HuH-7 (cell line): ENCODE results near the gene ENPP5.

ENCODE experiments used
- DNase-seq: peaks from one replicate; pipeline ENCODE4 v3.0.0; 2011; ENCODE audit warnings: low spot score

Gene ENPP5, protein sequence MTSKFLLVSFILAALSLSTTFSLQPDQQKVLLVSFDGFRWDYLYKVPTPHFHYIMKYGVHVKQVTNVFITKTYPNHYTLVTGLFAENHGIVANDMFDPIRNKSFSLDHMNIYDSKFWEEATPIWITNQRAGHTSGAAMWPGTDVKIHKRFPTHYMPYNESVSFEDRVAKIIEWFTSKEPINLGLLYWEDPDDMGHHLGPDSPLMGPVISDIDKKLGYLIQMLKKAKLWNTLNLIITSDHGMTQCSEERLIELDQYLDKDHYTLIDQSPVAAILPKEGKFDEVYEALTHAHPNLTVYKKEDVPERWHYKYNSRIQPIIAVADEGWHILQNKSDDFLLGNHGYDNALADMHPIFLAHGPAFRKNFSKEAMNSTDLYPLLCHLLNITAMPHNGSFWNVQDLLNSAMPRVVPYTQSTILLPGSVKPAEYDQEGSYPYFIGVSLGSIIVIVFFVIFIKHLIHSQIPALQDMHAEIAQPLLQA

DNA sequence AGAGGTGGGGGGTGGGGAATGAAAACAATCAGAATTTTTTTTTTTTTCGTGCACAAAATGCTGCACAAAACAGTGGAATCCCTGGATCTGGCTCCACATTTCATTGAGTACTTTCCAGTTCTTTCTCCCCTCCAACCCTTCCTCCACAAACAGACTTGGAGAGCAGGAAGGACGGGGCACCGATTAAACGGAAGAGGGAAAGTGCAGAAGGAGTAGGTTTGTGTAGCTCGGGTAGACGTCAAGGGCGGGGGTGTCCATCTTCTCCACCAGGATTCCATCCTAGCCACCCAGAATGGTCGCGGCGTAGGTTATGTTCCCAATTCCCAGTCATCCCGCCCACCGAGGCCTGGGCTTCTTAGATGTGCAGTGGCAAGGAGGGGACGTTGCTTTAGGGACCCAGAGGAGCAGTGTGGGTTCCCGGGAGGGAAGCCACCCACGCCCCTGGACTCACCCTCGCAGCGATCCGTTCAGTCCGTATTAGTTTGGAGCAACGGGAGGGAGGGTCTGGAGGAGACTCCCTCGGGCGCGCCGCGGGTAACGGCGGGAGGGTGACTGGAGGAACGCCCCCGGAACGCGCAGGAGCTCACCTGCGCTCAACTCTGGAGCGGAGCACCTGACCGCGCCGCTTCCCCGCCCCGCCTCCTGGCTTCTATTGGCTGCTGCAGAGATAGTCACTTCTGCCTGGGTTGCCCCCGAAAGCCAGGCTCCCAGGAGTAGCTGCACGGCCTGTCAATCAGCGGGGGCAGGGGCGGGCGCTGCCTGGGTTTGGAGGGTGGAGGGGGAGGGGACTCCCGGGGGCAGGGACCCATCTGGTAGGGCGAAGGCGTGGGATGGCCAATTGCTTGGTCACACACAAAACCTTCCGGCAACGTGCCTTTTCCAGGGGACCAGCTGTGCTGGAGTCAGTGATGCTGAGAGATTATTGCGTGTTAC lies at the start of gene ENPP5:
Gene ENPP5, minus strand, starts transcription at position 624 of the 933 bp plus-strand sequence. CDS start 2,718 bp downstream, outside the sequence.
- DNase-seq = peak; percentile 78

DNA sequence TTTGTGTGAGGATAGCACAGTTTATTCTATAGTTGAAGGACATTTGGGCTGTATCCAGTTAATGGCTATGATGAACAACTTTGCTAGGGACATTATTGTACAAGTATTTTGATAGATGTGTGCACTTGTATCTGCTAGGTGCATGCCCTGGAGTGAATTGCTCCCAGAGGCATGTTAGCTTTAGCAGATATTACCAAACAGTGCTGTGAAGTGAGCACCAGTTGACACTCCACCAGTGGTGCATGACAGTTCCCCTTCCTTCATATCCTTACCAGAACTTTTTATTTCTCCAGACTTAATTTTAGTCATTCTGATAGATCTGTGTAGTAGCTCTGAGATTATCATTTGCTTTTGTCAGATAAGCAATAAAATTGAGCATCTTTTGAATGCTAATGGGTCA lies 48.9 kb upstream of the ENPP5 start:
- DNase-seq = no peak

DNA sequence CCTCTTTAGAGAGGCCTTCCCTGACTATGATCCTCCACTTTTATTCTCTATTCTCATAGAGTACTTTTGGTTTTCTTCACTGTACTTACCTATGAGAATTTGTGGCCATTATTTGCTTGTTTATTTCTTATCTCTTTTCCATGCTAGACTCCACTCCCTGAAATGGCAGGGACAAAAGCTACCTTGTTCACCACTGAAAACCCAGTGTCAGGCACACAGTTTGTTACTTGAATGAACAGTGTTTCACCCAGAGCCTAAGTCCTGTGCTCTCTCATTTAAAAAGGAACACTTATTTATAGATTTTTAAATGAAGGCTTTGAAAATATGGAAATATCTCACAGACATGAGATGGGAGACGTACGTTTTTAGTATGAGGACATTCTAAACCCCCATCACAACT lies 47.7 kb upstream of the ENPP5 start:
- DNase-seq = no peak

DNA sequence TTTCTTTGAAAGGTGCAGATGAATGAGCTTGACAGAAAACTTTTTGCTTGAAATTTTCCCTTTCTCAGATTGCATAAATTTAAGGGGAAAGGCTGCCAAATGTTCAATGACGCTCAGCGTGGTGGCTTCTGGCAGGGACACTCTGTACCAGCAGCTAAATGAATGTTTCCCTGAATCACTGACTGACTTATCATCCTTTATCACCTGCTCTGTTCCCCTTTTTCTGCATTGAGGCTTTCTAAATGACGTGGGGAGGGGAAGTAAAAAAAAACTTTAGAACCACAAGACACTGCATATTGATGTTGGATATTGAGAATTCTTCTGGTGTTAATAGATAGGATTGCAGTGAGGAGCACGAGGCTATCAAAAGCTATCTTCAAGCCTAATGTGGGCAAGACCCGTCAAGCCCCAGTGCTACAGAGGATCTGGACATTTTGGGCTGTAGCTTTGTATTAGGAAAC lies 46.9 kb upstream of the ENPP5 start:
- DNase-seq = no peak

DNA sequence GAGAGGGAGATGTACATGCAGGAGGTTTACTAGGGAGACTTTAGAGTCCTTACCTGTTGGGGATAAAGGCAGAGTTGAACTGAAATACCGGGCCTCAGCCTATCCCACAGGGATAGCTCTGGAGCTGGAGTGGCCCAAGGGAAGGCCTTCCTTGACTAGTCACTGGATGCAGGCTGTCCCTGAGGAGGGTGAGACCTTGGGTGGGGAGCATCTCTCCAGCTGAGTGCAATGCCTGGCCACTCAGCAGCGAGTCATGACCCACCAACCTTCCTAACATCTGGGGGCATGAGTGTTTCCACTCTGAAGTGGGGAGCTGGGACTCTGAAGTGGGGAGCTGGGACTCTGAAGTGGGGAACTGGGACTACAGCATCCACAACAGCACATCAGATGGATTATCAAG lies 46.1 kb upstream of the ENPP5 start:
- no peak for DNase-seq

DNA sequence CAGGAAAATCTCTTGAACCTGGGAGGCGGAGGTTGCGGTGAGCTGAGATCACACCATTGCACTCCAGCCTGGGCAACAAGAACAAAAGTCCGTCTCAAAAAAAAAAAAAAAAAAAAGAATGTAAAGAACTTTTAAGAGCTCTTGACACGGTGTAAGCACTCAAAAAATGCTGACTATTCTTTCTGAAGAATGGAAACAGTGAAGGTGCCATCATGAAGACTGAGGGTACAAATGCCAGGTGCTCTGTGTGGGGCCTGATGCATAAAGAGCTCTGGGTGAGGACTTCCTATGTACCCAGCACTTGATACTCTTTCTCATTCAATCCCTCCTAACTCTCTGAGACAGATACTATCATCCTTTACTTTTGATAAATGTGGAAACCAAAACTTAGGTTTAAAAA lies 45.0 kb upstream of the ENPP5 start:
- no peak for DNase-seq

DNA sequence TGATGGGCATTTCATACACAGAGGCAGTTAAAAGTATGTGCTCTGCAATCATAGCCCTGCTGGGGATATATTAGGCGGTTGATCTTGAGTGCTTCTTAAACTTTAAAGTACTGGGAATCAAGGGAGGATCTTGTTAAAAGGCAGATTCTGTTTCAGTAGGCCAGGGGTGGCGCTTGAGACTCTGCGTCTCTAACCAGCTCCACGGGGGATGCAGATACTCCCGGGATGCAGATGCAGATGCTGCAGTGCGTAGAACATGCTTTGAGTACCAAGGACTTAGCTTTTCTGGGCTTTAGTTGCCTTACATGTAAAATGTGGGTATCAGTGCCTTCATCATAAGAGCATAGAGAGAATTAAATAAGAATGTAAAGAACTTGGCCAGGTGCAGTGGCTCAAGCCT lies 44.4 kb upstream of the ENPP5 start:
- DNase-seq = no peak

DNA sequence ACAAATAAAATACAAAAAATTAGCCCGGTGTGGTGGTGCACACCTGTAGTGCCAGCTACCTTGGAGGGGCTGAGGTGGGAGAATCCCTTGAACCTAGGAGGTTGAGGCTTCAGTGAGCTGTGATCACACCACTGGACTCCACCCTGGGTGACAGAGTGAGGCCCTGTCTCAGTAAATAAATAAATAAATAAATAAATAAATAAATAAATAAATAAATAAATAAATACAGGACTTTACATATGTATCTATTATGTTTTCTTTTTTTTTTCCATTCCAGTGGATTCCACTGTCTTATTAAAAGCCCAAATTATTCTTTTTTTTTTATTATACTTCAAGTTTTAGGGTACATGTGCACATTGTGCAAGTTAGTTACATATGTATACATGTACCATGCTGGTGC lies 41.1 kb upstream of the ENPP5 start:
- DNase-seq = no peak

DNA sequence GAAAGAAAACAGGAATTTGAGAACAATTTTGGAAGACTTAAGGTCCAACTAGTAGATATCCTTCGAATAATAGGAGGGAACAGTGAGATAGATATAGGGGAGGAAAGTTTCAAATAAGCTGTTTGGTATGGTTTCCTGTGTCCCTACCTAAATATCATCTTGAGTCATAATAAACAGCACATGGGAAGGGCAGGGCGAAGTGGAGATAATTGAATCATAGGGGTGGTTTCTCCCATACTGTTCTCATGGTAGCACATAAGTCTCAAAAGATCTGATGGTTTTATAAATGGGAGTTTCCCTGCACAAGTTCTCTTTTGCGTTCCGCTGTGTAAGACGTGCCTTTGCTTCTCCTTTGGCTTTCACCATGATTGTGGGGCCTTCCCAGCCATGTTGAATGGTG lies 39.5 kb upstream of the ENPP5 start:
- DNase-seq = no peak

DNA sequence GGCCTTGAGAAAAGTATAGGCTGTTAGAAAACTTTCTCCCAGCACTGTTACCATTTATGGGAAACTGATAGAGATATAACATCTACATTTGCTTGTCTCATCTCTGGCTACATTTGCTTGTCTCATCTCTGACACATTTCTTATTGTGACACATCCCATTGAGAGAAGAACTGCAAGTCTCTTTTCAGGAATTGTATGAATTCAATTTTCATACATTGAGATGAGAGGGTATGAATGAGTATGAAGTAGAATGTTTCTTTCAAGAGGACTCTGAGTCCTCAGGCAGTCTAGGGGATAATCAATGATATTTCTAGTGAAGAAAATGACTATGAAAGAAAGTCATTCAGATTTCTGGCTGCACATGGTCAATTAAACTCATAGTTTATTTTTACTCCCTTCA lies 37.5 kb upstream of the ENPP5 start:
- DNase-seq = no peak

DNA sequence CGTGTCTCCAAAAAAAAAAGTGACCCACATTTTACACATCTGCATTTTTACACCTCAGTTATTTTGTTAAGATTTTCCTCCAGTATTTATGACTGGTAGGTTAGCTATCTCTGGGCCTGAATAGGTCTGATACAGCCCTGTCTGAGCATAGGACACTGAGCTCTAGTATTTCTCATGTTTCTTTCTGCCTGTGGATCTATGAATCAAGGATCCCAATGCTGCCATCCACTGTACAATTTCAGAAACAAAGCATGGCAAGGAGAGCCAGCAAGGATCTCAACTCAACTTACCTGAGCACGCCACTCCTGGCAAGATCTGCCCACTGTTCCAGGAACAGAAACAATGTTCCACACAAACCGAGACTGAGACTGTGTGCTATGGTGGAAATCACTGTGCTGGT lies 36.4 kb upstream of the ENPP5 start:
- DNase-seq = no peak

DNA sequence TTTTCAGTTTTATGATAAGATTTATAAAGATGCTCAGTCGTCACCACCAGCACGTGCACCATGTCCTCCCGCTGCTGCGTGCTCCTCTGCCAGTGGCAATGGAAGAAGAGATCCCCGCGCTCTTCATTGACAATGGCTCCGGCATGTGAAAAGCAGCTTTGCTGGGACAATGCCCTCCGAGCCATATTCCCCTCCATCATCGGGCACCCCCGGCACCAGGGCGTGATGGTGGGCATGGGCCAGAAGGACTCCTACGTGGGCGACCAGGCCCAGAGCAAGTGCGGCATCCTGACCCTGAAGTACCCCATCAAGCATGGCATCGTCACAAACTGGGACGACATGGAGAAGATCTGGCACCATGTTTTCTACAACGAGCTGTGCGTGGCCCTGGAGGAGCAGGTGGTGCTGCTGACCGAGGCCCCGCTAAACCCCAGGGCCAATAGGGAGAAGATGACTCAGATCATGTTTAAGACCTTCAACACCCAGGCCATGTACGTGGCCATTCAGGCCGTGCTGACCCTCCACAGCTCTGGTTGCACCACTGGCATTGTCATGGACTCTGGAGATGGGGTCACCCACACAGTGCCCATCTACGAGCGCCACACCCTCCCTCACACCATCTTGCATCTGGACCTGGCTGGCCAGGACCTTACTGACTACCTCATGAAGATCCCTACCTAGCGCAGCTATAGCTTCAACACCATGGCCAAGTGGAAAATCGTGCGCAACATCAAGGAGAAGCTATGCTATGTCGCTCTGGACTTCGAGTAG lies 34.3 kb upstream of the ENPP5 start:
- no peak for DNase-seq

DNA sequence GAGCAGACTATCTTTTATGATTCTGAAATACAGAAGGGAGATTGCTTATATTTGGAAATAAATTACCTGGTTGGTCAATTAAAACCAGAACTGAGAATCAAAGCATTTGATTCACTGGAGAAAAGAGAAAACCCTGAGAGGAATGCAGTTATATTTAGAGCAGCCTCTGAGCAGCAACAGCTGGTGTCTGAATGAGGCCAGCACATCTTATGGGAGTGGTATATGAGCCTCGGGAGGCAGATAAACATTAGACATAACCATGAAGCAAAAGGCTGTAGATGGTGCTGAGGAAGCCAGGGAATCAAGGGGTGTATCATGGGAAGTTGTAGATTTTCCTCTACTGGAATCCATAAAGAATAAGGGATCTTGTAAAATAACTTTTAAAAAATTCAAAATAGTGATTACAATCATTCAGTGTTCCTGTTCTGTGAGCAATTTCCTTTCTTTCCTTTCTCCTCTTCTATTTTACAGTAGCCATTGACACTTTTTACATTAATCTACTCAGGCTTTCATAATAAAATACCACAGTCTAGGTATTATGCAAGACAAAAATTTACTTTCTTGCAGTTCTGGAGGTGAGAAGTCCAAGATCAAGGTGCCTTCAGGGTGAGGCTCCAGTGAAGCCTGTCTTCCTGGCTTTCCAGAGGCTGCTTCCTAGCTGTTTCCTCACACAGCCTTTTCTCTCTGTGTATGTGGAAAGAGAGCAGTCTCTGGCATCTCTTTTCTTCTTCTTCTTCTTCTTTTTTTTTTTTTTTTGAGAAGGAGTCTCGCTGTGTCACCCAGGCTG lies 32.8 kb upstream of the ENPP5 start:
- DNase-seq = no peak

DNA sequence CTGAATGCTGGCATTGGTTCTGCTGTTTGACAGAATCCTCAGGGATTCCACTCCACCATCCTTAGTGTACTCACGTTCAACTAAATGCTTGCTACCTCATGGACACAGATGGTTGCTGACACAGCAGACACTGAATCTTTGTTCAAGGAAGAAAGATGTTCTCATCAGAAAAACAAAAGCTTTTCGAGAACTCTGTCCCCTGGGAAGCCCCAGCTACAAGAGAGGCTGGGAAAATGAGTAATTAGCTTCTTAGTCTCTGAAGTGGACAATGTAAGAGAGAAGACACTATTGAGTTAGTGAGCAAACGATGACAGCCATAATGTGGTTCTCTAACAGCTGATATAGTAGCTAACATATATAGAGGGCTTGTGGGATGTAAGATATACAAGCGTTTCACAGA lies 30.9 kb upstream of the ENPP5 start:
- no peak for DNase-seq

DNA sequence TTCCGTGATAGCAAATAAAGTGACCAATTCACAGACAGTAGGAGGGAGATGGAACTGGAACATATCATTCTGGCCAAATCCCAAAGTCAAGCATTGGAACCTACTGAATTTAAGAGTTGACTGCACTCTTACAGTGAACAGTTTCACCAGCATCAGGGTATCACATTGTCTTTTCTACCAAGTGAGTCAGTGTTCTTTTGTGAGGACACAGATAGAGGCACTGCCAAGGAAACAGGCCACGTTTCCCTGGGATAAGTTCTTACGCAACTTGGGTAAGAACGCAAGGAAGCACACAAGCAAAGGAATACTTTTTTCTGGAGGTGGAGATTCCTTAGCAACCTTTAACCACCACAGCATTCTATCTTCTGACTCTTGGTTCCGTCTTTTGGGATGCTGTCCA lies 28.6 kb upstream of the ENPP5 start:
- no peak for DNase-seq

DNA sequence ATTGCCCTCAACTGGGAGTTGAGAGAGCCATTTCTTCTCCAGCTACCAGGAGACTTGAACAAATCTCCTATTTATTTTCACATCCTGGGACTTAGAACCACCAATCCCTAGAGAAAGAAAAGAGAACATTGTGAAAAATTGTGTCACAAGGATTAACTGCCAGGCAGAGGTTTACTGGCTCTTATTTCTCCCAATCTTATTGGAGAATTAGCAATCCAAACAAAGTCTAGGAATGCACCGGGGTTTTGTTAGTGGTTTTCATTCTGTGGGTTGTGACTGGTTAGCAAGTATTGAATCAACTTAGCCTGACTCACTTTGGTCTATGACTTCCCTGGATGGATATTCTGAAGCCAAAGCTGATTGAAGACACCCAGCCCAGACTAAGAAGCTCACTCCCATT lies 21.2 kb upstream of the ENPP5 start:
- DNase-seq = no peak

DNA sequence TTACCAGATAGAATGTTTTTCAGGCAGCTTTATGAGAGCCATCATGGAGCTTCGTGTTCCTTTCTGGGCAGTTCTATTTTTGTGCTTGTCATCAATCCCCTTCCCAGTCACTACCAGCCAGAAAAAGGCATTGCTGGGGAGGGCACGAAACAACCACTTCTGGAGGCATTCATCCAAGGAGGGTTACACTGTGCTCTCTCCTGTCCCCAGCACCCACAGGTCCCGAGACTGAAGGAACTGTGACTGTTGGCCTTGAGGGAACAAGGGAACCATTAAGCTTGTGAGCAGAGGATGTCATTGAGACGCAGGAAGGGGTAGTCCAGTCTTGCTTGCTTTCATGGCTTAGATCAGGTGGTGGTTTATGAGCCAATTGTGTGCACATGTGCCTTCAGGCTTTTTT lies 20.1 kb upstream of the ENPP5 start:
- DNase-seq = no peak

DNA sequence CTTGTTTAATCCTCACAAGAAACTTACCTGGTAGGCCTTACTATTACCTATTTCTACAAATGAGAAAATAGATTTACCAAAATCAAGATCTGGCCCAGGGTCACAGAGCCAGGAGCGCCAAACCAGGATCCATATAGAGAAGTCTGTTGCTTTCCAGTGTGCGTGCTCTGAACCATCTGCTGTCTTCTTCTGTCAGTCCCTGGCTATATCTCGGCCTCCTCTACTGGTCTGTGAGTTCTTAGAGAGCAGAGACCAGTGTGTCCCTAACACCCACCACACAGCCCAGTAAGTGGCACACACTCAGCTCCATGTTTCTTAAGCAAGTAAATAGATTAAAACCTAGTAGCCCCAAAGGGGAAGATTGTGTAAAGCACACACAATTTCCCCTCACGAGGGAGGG lies 18.9 kb upstream of the ENPP5 start:
- DNase-seq = no peak

DNA sequence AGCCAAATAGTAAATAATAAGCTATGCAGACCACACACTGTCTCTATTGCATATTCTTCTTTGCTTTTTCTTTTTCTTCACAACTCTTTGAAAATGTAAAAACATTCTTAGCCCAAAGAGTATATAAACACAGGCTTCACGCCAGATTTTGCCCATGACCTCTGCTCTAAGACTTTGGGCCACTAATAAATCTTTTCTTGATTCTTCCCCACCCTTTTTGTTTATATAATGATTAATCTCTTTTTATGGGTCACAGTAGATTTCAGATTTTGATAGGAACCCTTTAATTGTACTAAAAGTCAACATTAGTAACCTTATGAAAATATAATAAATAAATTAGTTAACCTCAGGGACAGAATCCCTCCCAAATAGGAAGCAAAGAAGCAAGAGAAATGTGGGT lies 15.8 kb upstream of the ENPP5 start:
- no peak for DNase-seq

DNA sequence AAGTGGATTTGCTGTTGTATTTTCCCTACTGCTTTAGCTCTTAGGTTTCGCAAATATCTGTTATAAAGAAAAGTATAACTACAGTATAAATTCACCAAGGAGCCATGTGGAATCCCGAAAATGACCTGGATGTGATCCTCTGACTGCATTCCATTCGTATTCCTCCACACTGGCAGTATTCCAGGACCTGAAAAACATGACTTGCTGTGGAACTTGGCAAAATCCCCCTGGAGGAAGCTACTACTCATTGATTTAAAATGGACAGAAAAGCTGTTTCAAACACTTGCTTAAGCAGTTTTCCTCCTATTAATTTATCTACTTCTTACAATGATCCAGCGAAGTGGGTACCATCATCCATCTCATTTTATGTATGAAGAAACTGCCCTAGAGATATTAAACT lies 13.3 kb upstream of the ENPP5 start:
- no peak for DNase-seq

DNA sequence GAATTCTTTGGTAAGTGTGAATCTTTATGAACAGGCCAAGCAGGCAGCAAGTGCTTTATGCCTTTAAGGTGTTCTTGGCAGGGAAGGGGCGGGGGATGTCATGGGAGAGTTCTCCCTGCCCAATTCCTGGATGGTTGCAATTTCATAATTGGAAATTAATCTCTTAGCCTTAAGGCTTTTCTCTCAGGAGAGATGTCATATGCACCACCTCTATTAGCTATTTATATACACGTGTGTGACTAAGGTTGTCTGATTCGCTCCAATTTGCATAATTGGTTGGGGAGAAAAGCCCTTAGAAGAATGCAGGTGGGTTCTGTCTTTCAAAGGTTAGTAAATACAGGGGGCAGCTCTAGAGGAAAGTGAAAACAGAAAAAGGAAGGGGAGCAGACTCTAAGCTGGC lies 5.2 kb upstream of the ENPP5 start:
- DNase-seq = no peak
